Peyer's patch (tissue), 4 donors: ENCODE measurements around the gene MYLK4. TPM values are rescaled to one million over a fixed set of nuclear protein-coding genes. Genes with fewer than 3 reads are reported as not detected.
A peak's percentile ranks its signal among the peaks of the same experiment; 100 is the strongest.

Experiments used
- DNase-seq, 3 donors: peaks; one replicate each; pipeline ENCODE4 v3.0.0-alpha.2; 2017 to 2019
- H3K27ac ChIP-seq, 4 donors: fragments of 200-600 bp; sonication (generic); one replicate each; pipeline ENCODE4 v1.5.1; 2016 to 2019
- H3K27me3 ChIP-seq, 2 donors: fragments of 200-600 bp; sonication (generic); one replicate each; pipeline ENCODE4 v1.5.1; 2019
- H3K36me3 ChIP-seq, 3 donors: fragments of 200-600 bp; sonication (generic); one replicate each; pipeline ENCODE4 v1.5.1; 2016 to 2019
- H3K4me1 ChIP-seq, 4 donors: fragments of 200-600 bp; sonication (generic); one replicate each; pipeline ENCODE4 v1.5.1; 2016 to 2019
- H3K4me3 ChIP-seq, 4 donors: fragments of 200-600 bp; sonication (generic); 1 replicate in 3 of 4; 2 replicates in 1 of 4; pipeline ENCODE4 v1.5.1; 2016 to 2019; ENCODE audit warnings: mild to moderate bottlenecking in 1 of 4
- H3K9me3 ChIP-seq, 4 donors: fragments of 200-600 bp; sonication (generic); one replicate each; pipeline ENCODE4 v1.5.1; 2016 to 2019; ENCODE audit warnings: mild to moderate bottlenecking in 1 of 4
- CTCF ChIP-seq, 6 experiments: fragments of 450-650 bp in 4 of 6; fragments of 200-600 bp in 2 of 6; sonication (generic) in 1 of 6; IDR thresholded peaks; one replicate each; pipeline ENCODE4 v1.5.1; 2017 to 2019; ENCODE audit warnings: antibody characterized with exemption in 6 of 6, mild to moderate bottlenecking in 3 of 6, moderate library complexity in 1 of 6
- POLR2A ChIP-seq, 2 donors: fragments of 450-650 bp; IDR thresholded peaks; one replicate each; pipeline ENCODE4 v1.5.1; 2017; ENCODE audit warnings: antibody characterized with exemption in 2 of 2, mild to moderate bottlenecking in 2 of 2, moderate library complexity in 2 of 2
- total RNA-seq, 4 donors: library from RNA; depleted of rRNA; stranded (reverse); fragments of >200 nt; gene quantifications; one replicate each; pipeline ENCODE4 v1.1.0, GENCODE V29; 2016

The MYLK4 gene
- total RNA-seq, 4 donors from 2014 or later: 0.35 to 2.4 (median 0.81) TPM

GRCh38 chr6:2734488-2735166 is 16.1 kb downstream of the MYLK4 start:
- DNase-seq: no peak
- no peaks in the 10 kb centered on the region for H3K9me3 ChIP-seq
- H3K4me1 ChIP-seq: no peaks in the 10 kb centered on the region
- no peaks in the 10 kb centered on the region for H3K36me3 ChIP-seq
- H3K27ac ChIP-seq: no peak overlapping the region
- no peak for TF ChIP-seq CTCF (IDR thresholded peaks at IDR 0.05)
- TF ChIP-seq POLR2A (IDR thresholded peaks at IDR 0.05): no peak
- H3K4me3 ChIP-seq: no peak overlapping the region
- H3K27me3 ChIP-seq: no peaks in the 10 kb centered on the region

- DNase-seq: no peak
- Histone ChIP-seq H3K4me1 (no peaks in the 10 kb centered on the region), H3K27me3 (no peaks in the 10 kb centered on the region), H3K27ac (no peak overlapping the region), H3K4me3 (no peak overlapping the region), H3K9me3 (no peaks in the 10 kb centered on the region), H3K36me3 (no peaks in the 10 kb centered on the region)
- TF ChIP-seq CTCF (IDR thresholded peaks at IDR 0.05) (no peak), POLR2A (IDR thresholded peaks at IDR 0.05) (no peak)
Measured at GRCh38 chr6:2733736-2734480, 16.8 kb downstream of the MYLK4 start.

- TF ChIP-seq POLR2A (IDR thresholded peaks at IDR 0.05) (no peak), CTCF (IDR thresholded peaks at IDR 0.05) (no peak)
- no peaks in the 10 kb centered on the region for H3K9me3 ChIP-seq
- H3K36me3 ChIP-seq: no peaks in the 10 kb centered on the region
- no peak overlapping the region for H3K4me3 ChIP-seq
- H3K4me1 ChIP-seq: no peaks in the 10 kb centered on the region
- DNase-seq: peak in 2 of 3 donors; percentile 55 to 82
- H3K27me3 ChIP-seq: no peaks in the 10 kb centered on the region
- peak overlapping the region in 1 of 4 donors; percentile 12 for H3K27ac ChIP-seq
Measured at GRCh38 chr6:2733324-2733723, 17.4 kb downstream of the MYLK4 start.

- DNase-seq: no peak
- Histone ChIP-seq H3K4me1 (no peaks in the 10 kb centered on the region), H3K27me3 (no peaks in the 10 kb centered on the region), H3K9me3 (no peaks in the 10 kb centered on the region), H3K36me3 (no peaks in the 10 kb centered on the region), H3K4me3 (no peak overlapping the region), H3K27ac (peak overlapping the region in 1 of 4 donors; percentile 12)
- TF ChIP-seq POLR2A (IDR thresholded peaks at IDR 0.05): no peak
- no peak for TF ChIP-seq CTCF (IDR thresholded peaks at IDR 0.05)
Measured at GRCh38 chr6:2732503-2733089, 18.1 kb downstream of the MYLK4 start.

- Histone ChIP-seq H3K36me3 (no peaks in the 10 kb centered on the region), H3K4me1 (no peaks in the 10 kb centered on the region), H3K27me3 (no peaks in the 10 kb centered on the region), H3K27ac (no peak overlapping the region), H3K4me3 (no peak overlapping the region), H3K9me3 (no peaks in the 10 kb centered on the region)
- TF ChIP-seq CTCF (IDR thresholded peaks at IDR 0.05) (no peak), POLR2A (IDR thresholded peaks at IDR 0.05) (no peak)
- DNase-seq: no peak
Measured at GRCh38 chr6:2731281-2731909, 19.3 kb downstream of the MYLK4 start.
